ENCODE results near the gene HEG1.
"Not testable (repeated sequence)": the region's sequence is repeated elsewhere in the genome, so short reads cannot be mapped to it uniquely, and the experiment has no call there.

The HEG1 gene

GRCh38 chr3:125055913-125056745 lies at the start of gene HEG1:
Gene HEG1, minus strand, starts transcription at chr3:125055997. Its CDS starts 107 bp downstream, at chr3:125055890.
- no peak for DNase-seq (ENCODE audit: low read depth)

DNA sequence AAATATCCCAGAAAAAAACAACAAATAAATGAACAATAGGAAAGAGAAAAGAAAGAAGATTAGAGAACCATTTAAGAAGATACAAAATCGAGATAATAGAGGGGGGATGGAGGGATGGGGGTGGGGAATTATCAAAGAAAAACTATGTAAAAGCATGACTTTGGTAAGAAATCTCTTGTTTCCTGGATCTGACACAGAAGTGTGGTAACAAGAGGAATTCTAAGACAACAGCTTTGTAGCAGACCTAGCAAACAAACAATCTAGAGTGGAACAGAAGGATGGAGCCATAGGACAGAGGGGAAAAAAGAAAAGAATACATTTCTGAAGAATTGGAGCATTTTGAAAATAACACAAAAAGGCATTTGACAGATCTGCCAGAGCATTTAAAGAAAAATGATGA lies 49.3 kb upstream of the HEG1 start:
- no peak for DNase-seq (ENCODE audit: low read depth)

DNA sequence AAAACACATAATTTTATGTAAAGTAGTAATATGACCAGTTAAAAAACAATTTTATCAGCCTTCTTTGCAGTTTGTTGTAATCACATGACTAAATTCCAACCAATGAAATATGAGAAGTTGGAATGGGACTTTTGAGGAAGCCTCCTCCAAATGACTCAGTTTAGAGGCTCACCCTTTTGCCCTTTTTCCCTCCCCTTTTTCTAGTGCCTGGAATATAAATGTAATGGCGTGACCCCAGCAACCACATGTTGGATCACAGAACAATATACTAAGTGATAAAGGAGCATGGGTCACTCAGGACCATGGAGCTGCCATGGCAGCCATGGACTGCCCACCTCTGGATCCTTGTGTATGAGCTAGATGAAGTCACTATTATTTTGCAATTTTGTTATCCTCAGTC lies 48.8 kb upstream of the HEG1 start:
- DNase-seq (ENCODE audit: low read depth), result no peak

DNA sequence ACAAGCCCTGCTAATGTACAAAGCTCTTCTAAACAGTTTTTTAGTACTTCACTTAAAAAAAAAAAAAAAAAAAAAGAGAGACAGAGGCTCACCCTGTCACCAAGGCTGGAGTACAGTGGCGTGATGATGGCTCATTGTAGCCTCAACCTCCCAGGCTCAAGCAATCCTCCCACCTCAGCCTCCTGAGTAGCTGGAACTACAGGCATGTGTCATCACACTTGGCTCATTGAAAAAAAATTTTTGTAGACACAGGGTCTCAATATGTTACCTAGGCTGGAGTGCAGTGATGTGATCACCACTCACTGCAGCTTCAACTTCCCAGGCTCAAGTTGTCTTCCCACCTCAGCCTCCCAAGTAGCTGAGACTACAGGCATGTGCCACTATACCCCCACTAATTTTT lies 47.6 kb upstream of the HEG1 start:
- no peak for DNase-seq (ENCODE audit: low read depth)

- DNase-seq (ENCODE audit: low read depth), result no peak
These were observed 46.7 kb upstream of the HEG1 start for GRCh38 chr3:125102470-125102869.

DNA sequence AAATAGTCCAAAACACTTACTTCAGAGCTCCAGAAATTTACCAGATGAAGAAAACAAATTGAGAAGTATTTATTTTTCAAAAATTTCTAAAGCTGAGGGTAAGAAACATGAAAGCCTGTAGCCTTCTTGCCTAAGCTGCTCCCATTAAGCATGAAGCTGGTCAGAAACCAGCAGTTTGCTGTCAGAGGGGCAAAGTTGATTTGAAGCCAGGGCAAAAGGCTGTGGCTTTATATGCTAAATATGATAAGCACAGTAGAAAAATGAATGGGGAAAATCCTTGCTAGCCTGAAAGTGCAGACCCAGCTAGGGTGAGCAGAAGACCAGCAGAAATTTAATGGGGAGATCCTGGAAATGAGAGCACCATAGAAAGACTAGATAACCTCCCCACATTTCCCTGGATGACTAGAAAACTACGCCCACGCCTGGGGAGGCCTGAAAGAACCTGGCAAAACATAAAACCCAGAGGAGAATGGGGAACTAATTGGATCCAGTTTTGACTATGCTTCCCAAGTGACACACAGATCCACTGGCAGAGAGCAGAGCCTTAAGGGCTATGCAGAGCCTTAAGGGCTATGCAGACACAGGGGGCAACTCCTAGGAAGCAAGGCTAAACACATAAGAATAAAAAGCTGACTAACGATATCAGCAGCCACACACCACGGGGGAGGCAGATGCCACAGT lies 43.0 kb upstream of the HEG1 start:
- DNase-seq (ENCODE audit: low read depth), result no peak

DNA sequence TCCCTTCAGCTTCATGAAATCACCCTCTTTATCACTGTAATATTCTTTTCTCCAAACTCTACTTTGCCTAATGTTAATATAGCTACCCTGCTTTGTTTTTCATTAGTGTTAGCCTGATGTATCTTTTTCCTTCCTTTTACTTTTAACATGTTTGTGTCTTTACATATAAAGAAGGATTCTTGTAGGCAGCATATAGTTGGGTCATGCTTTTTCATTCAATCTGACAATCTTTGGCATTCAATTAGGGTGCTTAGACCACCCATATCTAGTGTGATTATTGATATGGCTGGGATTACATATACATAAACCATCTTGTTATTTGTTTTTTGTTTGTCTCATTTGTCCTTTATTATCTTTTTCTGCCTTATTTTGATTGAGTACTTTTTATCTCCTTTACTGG lies 34.9 kb upstream of the HEG1 start:
- DNase-seq (ENCODE audit: low read depth), result no peak

- no peak for DNase-seq (ENCODE audit: low read depth)
These were observed 32.1 kb upstream of the HEG1 start for GRCh38 chr3:125087768-125088391.

GRCh38 chr3:125085166-125085565 lies 29.4 kb upstream of the HEG1 start:
- no peak for DNase-seq (ENCODE audit: low read depth)

DNA sequence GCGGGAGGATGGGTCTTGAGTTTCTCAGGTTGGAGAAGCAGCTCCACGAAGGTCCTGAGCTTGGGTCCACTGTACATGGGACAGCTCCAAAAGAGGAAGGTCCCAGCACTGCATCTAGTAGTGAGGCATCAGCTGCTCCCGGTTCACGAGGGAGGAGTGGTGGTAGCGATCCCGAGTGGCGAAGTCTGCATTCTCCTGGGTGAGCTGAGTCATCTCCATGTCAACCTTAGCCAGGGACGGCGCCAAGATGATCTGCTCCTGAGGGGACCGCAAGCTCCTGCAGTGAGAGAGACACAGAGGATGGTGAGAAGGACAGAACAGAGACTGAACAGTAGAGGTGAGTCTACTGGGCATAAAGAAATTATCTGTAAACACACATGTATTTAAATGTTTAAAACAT lies 28.0 kb upstream of the HEG1 start:
- no peak for DNase-seq (ENCODE audit: low read depth)

- DNase-seq (ENCODE audit: low read depth), result not testable (repeated sequence)
These were observed 26.5 kb upstream of the HEG1 start for GRCh38 chr3:125082339-125082738.

DNA sequence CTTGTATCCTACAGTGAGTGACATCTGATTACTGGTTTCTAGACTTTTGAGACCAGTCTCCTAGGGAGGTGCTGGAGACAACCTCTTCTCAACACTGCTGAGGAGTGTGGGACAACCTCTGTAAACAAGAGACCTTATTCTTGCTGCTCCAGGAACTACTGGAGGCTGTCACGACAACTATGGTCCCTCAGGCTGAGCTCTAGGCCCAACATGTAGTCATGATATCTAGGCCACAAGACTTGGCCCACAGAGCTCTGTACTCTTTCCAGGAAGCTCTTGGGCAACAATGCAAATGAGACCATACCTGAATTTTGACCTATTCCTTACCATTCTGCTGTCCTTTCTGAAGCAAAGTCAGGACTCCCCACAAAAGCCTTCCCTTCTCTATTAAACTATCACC lies 24.3 kb upstream of the HEG1 start:
- no peak for DNase-seq (ENCODE audit: low read depth)

- DNase-seq (ENCODE audit: low read depth), result no peak
These were observed 23.9 kb upstream of the HEG1 start for GRCh38 chr3:125079675-125080045.

DNA sequence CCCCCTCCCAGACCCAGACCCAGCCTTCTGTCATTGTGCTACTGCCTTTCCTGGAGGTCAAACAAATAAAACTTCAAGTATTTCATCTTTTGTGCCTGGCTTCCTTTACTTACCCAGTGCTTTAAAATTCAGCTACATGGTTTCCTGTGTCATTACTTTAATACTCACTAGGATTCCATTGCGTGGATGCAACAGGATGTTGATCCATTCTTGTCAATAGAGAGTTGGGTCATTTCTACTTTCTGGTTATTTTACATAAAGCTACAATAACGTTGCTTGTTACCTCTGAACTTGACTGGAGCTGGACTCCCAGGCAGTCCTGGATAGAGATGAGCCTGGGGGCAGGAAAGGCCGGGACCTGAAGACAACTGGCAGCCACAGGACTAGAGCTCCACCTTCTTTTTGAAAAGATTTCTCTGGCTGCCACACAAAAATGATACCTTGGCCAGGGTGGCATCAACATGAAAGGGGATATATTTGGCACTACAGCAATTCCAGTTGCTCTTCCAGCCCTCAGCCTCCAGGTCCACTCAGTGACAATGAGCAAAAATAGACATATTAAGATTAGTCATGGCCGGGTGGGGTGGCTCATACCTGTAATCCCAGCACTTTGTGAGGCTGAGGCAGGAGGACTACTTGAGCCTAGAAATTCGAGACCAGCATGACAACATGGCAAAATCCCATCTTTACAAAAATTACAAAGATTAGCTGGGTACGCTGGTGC lies 23.3 kb upstream of the HEG1 start:
- no peak for DNase-seq (ENCODE audit: low read depth)

DNA sequence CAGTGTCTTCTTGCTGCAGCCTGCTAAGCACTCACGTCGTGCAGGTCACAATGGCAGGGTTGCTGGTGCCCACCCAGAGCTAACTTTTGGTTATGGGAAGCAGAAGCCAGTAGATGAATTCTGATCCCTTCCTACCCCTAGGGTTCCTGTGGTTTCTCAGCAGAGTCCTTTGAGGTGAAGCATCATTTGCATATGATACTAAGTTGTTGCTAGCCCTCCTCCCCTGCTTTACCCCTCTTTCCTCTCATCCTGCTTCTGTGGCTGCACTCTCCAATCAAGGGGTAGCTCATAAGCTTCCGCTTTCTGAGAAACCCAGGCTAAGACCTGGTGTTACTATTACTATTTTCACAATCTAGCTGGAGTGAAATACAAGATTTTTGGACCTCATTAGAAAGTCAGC lies 22.1 kb upstream of the HEG1 start:
- DNase-seq (ENCODE audit: low read depth), result no peak

GRCh38 chr3:125076464-125076863 lies 20.7 kb upstream of the HEG1 start:
- DNase-seq (ENCODE audit: low read depth), result no peak

GRCh38 chr3:125075738-125076137 lies 19.9 kb upstream of the HEG1 start:
- DNase-seq (ENCODE audit: low read depth), result no peak

GRCh38 chr3:125073390-125073905 lies 17.7 kb upstream of the HEG1 start:
- no peak for DNase-seq (ENCODE audit: low read depth)

GRCh38 chr3:125072749-125073389 lies 17.1 kb upstream of the HEG1 start:
- no peak for DNase-seq (ENCODE audit: low read depth)

DNA sequence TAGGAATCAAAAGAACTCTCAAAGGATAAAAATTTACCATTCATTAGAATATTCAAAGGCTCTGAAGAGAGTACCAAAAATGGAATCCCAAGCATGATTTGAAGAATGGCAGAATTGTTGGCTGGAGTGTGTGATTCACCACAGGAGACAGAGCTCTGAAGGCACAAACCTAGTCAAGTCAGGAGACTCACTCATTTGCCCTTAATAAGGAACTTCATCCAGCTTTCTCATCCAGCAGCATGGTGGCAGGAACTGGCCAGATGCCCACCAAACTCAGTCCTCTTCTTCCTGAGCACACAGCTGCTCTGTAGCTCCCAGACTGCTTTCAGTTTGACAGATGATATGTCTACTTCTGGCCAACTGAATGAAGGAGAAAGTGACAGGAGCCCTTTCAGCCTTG lies 16.5 kb upstream of the HEG1 start:
- peak; percentile 61 for DNase-seq (ENCODE audit: low read depth)

GRCh38 chr3:125069968-125070745 lies 14.4 kb upstream of the HEG1 start:
- DNase-seq (ENCODE audit: low read depth), result no peak

All from HS-27A (cell line).